A673 (cell line): Measurements from ENCODE around the gene ITLN2. TPM values are rescaled to one million over a fixed set of nuclear protein-coding genes. Genes with fewer than 3 reads are reported as not detected.
"Not testable (repeated sequence)": the region's sequence is repeated elsewhere in the genome, so short reads cannot be mapped to it uniquely, and the experiment has no call there.

Experiments used
- BruUV-seq: library from RNA; stranded (reverse); fragments of 400-500 nt; replicated peaks from 2 replicates; lab custom pipeline; 2021; lab: Mats Ljungman, UMichigan
- CTCF ChIA-PET: fragments of 300-600 bp; sonication (Branson Sonifier 250); formaldehyde crosslinking; loops from one replicate; lab custom pipeline; 2022; ENCODE audit warnings: antibody characterized with exemption; lab: Charles Lee
- POLR2A ChIA-PET: fragments of 300-600 bp; sonication (Branson Sonifier 250); formaldehyde crosslinking; loops from one replicate; lab custom pipeline; 2022; ENCODE audit warnings: antibody characterized with exemption; ENCODE audit not compliant: low non-redundant PET; lab: Charles Lee
- DNase-seq: peaks from one replicate; pipeline ENCODE4 v3.0.0-alpha.2; 2015; ENCODE audit warnings: low spot score
- H3K27ac ChIP-seq: fragments of 200-600 bp; sonication (generic); 2 replicates; pipeline ENCODE4 v1.5.1; 2016; ENCODE audit warnings: mixed run types, low read depth, mild to moderate bottlenecking, mixed read lengths, antibody characterized with exemption, low read length; ENCODE audit not compliant: poor library complexity, severe bottlenecking
- H3K27me3 ChIP-seq: fragments of 200-600 bp; sonication (generic); replicated peaks from 2 replicates; pipeline ENCODE4 v1.6.1; 2017; ENCODE audit warnings: mixed run types, low read depth, mild to moderate bottlenecking, mixed read lengths, antibody characterized with exemption, low read length; ENCODE audit not compliant: insufficient read depth, poor library complexity
- H3K36me3 ChIP-seq: fragments of 200-600 bp; sonication (generic); 2 replicates; pipeline ENCODE4 v1.6.1; 2016; ENCODE audit warnings: mixed run types, mild to moderate bottlenecking, mixed read lengths, antibody characterized with exemption, low read length; ENCODE audit not compliant: insufficient read depth, poor library complexity, severe bottlenecking
- H3K4me1 ChIP-seq: fragments of 200-600 bp; sonication (generic); 2 replicates; pipeline ENCODE4 v1.6.1; 2017; ENCODE audit warnings: mixed run types, mild to moderate bottlenecking, mixed read lengths, antibody characterized with exemption, low read length; ENCODE audit not compliant: insufficient read depth, poor library complexity, severe bottlenecking
- H3K4me3 ChIP-seq: fragments of 200-600 bp; sonication (generic); 2 replicates; pipeline ENCODE4 v1.5.1; 2016; ENCODE audit warnings: low read depth, mixed run types, mild to moderate bottlenecking, mixed read lengths, low read length; ENCODE audit not compliant: poor library complexity, severe bottlenecking
- H3K9me3 ChIP-seq: fragments of 200-600 bp; sonication (generic); 2 replicates; pipeline ENCODE4 v1.6.1; 2016; ENCODE audit warnings: mixed run types, low read depth, mild to moderate bottlenecking, mixed read lengths, antibody characterized with exemption, low read length; ENCODE audit not compliant: poor library complexity, severe bottlenecking
- EZH2 ChIP-seq: fragments of 200-600 bp; sonication (generic); IDR thresholded peaks from 2 replicates; pipeline ENCODE4 v1.6.1; 2017; ENCODE audit warnings: borderline replicate concordance, low read depth, mild to moderate bottlenecking, mixed read lengths, antibody characterized with exemption, low read length; ENCODE audit not compliant: poor library complexity, severe bottlenecking
- intact Hi-C: fragments of 100-400 bp; cut with micrococcal nuclease; formaldehyde crosslinking; loops from one replicate; pipeline ENCODE4 v1.10.0; 2022; ENCODE audit not compliant: unreplicated experiment
- total RNA-seq: library from RNA; stranded (reverse); gene quantifications from 2 replicates; pipeline ENCODE4 v1.2.3, GENCODE V29; 2021
- TF ChIP-seq, protein P1 (sequence below): fragments of 300-800, 200-600 bp; sonication (generic); conservative IDR thresholded peaks from 2 replicates; pipeline ENCODE4 v1.5.1; 2017; ENCODE audit warnings: low read depth, mild to moderate bottlenecking, antibody characterized with exemption, low read length, moderate library complexity, mixed read lengths

ITLN2 gene
- total RNA-seq, 1 experiment from 2014 or later, result not detected

DNA sequence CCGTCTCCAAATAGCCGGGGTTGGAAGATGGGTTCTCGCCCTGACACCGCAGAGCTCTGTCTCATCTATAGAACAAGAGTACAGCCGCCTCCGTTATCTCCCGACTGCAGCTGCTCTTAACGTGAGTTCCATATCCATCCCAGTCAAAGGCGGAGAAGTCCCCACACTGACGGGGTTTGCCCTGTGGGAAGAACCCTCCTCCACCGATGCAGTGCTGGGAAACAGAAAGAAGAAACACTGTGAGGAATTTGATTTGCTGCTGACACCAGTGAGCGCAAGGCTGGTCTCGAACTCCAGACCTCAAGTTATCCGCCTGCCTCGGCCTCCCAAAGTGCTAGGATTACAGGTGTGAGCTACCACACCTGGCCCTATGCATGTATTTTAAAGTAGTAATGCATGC is 9.5 kb downstream of the ITLN2 start:
- no peak overlapping the region for H3K4me3 ChIP-seq
- H3K27ac ChIP-seq, result no peak overlapping the region
- CTCF ChIA-PET, result no interaction called here
- POLR2A ChIA-PET, result no interaction called here
- intact Hi-C loops, result no loop called here
- no peaks in the 10 kb centered on the region for H3K4me1 ChIP-seq
- no TSS peak for BruUV-seq
- no peaks in the 10 kb centered on the region for H3K9me3 ChIP-seq
- no peak for TF ChIP-seq EZH2
- TF ChIP-seq, protein P1, sequence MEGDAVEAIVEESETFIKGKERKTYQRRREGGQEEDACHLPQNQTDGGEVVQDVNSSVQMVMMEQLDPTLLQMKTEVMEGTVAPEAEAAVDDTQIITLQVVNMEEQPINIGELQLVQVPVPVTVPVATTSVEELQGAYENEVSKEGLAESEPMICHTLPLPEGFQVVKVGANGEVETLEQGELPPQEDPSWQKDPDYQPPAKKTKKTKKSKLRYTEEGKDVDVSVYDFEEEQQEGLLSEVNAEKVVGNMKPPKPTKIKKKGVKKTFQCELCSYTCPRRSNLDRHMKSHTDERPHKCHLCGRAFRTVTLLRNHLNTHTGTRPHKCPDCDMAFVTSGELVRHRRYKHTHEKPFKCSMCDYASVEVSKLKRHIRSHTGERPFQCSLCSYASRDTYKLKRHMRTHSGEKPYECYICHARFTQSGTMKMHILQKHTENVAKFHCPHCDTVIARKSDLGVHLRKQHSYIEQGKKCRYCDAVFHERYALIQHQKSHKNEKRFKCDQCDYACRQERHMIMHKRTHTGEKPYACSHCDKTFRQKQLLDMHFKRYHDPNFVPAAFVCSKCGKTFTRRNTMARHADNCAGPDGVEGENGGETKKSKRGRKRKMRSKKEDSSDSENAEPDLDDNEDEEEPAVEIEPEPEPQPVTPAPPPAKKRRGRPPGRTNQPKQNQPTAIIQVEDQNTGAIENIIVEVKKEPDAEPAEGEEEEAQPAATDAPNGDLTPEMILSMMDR, result no peak
- H3K27me3 ChIP-seq, result no peaks in the 10 kb centered on the region
- DNase-seq, result no peak
- H3K36me3 ChIP-seq, result no peaks in the 10 kb centered on the region

DNA sequence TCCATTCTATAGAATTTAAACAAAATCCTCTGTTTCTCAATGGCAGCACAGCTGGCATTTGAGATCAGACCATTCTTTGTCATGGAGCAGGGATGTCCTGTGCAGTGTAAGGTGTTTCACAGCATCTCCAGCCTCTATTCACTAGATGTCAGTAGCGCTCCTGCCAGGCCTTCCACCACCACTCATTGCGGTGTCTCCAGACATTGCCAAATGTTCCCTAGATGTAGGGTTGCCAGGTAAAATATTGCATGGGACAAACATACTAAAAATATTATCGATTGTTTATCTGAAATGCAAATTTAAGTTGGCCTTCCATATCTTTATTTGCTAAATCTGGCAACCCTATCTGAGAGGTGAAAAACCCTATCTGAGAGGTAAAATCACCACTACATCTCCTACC is 11.7 kb downstream of the ITLN2 start:
- intact Hi-C loops, result no loop called here
- no peak for TF ChIP-seq EZH2
- TF ChIP-seq, protein P1, result 0 out of 2 replicates have a peak, but pooled peaks have one; percentile 20
- ChIA-PET CTCF (interaction anchor here (0.6 kb wide), 1 partner anchor 148 kb away, joined by 3 read pairs; no protein-coding TSS in a partner anchor), POLR2A (no interaction called here)
- Histone ChIP-seq H3K4me1 (no peaks in the 10 kb centered on the region), H3K27me3 (no peaks in the 10 kb centered on the region), H3K9me3 (no peaks in the 10 kb centered on the region), H3K27ac (no peak overlapping the region), H3K4me3 (no peak overlapping the region), H3K36me3 (no peaks in the 10 kb centered on the region)
- no peak for DNase-seq
- BruUV-seq, result no TSS peak

DNA sequence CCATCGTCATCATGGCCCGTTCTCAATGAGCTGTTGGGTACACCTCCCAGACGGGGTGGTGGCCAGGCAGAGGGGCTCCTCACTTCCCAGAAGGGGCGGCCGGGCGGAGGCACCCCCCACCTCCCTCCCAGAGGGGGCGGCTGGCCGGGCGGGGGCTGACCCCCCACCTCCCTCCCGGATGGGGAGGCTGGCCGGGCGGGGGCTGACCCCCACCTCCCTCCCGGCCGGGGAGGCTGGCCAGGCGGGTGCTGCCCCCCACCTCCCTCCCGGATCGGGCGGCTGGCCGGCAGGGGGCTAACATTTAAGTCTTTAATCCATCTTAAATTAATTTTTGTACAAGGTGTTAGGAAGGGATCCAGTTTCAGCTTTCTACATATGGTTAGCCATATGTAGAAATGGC is 17.9 kb downstream of the ITLN2 start:
- POLR2A ChIA-PET, DNase-seq, BruUV-seq, H3K27me3 ChIP-seq, H3K9me3 ChIP-seq, H3K27ac ChIP-seq, H3K36me3 ChIP-seq, CTCF ChIA-PET, H3K4me3 ChIP-seq, intact Hi-C loops, H3K4me1 ChIP-seq: not testable (repeated sequence)

DNA sequence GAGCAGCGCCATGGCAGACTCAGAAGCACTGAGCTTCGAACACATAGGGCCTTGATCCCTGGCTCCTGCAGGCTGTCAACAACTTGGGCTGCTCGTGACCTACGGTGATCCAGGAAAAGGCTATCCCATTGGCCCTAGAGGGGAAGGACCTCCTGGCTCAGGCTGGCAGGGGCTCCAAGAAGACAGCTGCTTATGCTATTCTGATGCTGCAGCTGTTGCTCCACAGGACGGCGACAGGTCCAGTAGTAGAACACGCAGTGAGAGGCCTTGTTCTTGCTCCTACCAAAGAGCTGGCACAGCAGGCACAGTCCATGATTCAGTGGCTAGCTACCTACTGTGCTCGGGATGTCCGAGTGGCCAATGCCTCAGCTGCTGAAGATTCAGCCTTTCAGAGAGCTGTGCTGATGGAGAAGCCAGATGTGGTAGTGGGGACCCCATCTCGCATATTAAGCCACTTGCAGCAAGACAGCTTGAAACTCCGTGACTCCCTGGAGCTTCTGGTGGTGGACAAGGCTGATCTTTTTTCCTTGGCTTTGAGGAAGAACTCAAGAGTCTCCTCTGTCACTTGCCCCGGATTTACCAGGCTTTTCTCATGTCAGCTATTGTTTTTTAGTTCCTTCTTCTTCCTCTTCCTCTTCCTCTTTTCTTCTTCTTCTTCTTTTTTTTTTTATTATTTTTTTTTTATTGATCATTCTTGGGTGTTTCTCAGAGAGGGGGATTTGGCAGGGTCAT is 18.9 kb downstream of the ITLN2 start:
- no peaks in the 10 kb centered on the region for H3K36me3 ChIP-seq
- intact Hi-C loops, result no loop called here
- H3K4me1 ChIP-seq, result no peaks in the 10 kb centered on the region
- TF ChIP-seq, protein P1, result no peak
- no peak for TF ChIP-seq EZH2
- H3K9me3 ChIP-seq, result no peaks in the 10 kb centered on the region
- no peak overlapping the region for H3K4me3 ChIP-seq
- H3K27me3 ChIP-seq, result peaks cover 14% of the 10 kb centered on the region
- BruUV-seq, result no TSS peak
- no peak overlapping the region for H3K27ac ChIP-seq
- POLR2A ChIA-PET, result no interaction called here
- CTCF ChIA-PET, result interaction anchor here (0.6 kb wide), 1 partner anchor 15 kb away, joined by 4 read pairs; no protein-coding TSS in a partner anchor
- no peak for DNase-seq

DNA sequence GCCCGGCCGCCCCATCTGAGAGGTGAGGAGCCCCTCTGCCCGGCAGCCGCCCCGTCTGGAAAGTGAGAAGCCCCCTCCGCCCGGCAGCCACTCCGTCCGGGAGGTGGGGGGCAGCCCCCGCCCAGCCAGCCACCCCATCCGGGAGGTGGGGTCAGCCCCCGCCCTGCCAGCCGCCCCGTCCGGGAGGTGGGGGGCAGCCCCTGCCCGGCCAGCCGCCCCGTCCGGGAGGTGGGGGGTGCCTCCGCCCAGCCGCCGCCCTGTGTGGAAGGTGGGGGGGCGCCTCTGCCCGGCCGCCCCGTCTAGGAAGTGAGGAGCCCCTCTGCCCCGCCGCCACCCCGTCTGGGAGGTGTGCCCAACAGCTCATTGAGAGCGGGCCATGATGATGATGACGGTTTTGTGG is 21.3 kb downstream of the ITLN2 start:
- peaks cover 22% of the 10 kb centered on the region for H3K27me3 ChIP-seq
- H3K36me3 ChIP-seq, intact Hi-C loops, H3K27ac ChIP-seq, H3K4me3 ChIP-seq, CTCF ChIA-PET, H3K4me1 ChIP-seq, H3K9me3 ChIP-seq, POLR2A ChIA-PET, DNase-seq, BruUV-seq: not testable (repeated sequence)
